ENCODE measurements around the gene LAD1.

The LAD1 gene

GRCh38 chr1:201400212-201400851 is 1.2 kb upstream of the LAD1 start:
- DNase-seq (ENCODE audit: low read depth) = no peak
- no peak for TF ChIP-seq CTCF (conservative IDR thresholded peaks at IDR 0.05; ENCODE audit: low read length)
- no peak overlapping the region for H3K4me3 ChIP-seq (ENCODE audit: low read length)

- no peak for DNase-seq (ENCODE audit: low read depth)
- no peak for TF ChIP-seq CTCF (conservative IDR thresholded peaks at IDR 0.05; ENCODE audit: low read length)
- no peak overlapping the region for H3K4me3 ChIP-seq (ENCODE audit: low read length)
Measured at GRCh38 chr1:201399352-201400126, 415 bp upstream of the LAD1 start.

- DNase-seq (ENCODE audit: low read depth) = no peak
Measured at GRCh38 chr1:201397675-201398074, 1.4 kb downstream of the LAD1 start.

GRCh38 chr1:201396861-201397464 is 2.2 kb downstream of the LAD1 start:
- no peak overlapping the region for H3K4me3 ChIP-seq (ENCODE audit: low read length)
- no peak for DNase-seq (ENCODE audit: low read depth)
- no peak for TF ChIP-seq CTCF (conservative IDR thresholded peaks at IDR 0.05; ENCODE audit: low read length)

More at GRCh38 chr1:201397675-201398074, 1.4 kb downstream of the LAD1 start:
- H3K4me3 ChIP-seq (ENCODE audit: low read length) = no peak overlapping the region
- TF ChIP-seq CTCF (conservative IDR thresholded peaks at IDR 0.05; ENCODE audit: low read length) = no peak

GRCh38 chr1:201395936-201396335 is 3.2 kb downstream of the LAD1 start:
- no peak overlapping the region for H3K4me3 ChIP-seq (ENCODE audit: low read length)
- DNase-seq (ENCODE audit: low read depth) = no peak
- TF ChIP-seq CTCF (conservative IDR thresholded peaks at IDR 0.05; ENCODE audit: low read length) = no peak

GRCh38 chr1:201394591-201394990 is 4.5 kb downstream of the LAD1 start:
- no peak for DNase-seq (ENCODE audit: low read depth)
- TF ChIP-seq CTCF (conservative IDR thresholded peaks at IDR 0.05; ENCODE audit: low read length) = no peak
- no peak overlapping the region for H3K4me3 ChIP-seq (ENCODE audit: low read length)
